Left colon (tissue), 2 donors: ENCODE measurements around the gene VSTM1. TPM values are rescaled to one million over a fixed set of nuclear protein-coding genes. Genes with fewer than 3 reads are reported as not detected.
"Not testable (repeated sequence)": the region's sequence is repeated elsewhere in the genome, so short reads cannot be mapped to it uniquely, and the experiment has no call there.

Experiments
- ATAC-seq: fragments of 200-7000 bp; cut with Tn5 transposase; one replicate; pipeline ENCODE4 v1.9.1; 2020; ENCODE audit warnings: mild to moderate bottlenecking, moderate library complexity
- DNase-seq, 2 donors: peaks; one replicate each; pipeline ENCODE4 v3.0.0-alpha.2; 2020
- intact Hi-C, 2 donors: fragments of 100-400 bp; cut with DNase I in 1 of 2; cut with micrococcal nuclease in 1 of 2; formaldehyde crosslinking; loops; one replicate each; pipeline versions ENCODE4 v1.11.2 to v1.14.0; 2022; cut with DNase I, micrococcal nuclease
- total RNA-seq, 2 donors: library from RNA; stranded (reverse); fragmentation: NEBNext Ultra II Directional; extraction: Animal tissue kit (Norgen Biotek cat#: 25700); gene quantifications; one replicate each; pipeline ENCODE4 v1.2.1, GENCODE V29; 2021
- donor health status: DM: no; HTN: no; CAD: no.
- donor health status: DM: yes; HTN: yes; CAD: no.

The VSTM1 gene
- total RNA-seq, 2 donors from 2014 or later, result not detected

- DNase-seq (no peak), ATAC-seq (no peak)
- intact Hi-C loops, result no loop called here
These were observed 17.3 kb upstream of the VSTM1 start, which contains the start of gene TARM1 for GRCh38 chr19:54081032-54081431. TSS of gene TARM1 (minus strand) at chr19:54081365. CDS start at chr19:54081340, 25 bp downstream.

- no peak for ATAC-seq
- intact Hi-C loops, result no loop called here
- no peak for DNase-seq
These were observed 13.6 kb upstream of the VSTM1 start for GRCh38 chr19:54077334-54077733.

- DNase-seq (no peak), ATAC-seq (no peak)
- intact Hi-C loops, result no loop called here
These were observed 11.2 kb upstream of the VSTM1 start for GRCh38 chr19:54074851-54075250.

- intact Hi-C loops, result no loop called here
- DNase-seq (no peak), ATAC-seq (no peak)
These were observed 10.1 kb upstream of the VSTM1 start for GRCh38 chr19:54073829-54074228.

- intact Hi-C loops, result no loop called here
- ATAC-seq, result no peak
These were observed 5.8 kb upstream of the VSTM1 start for GRCh38 chr19:54069470-54069869.

GRCh38 chr19:54062643-54063042 is 1.1 kb downstream of the VSTM1 start:
- no peak for ATAC-seq
- DNase-seq, result no peak

More at GRCh38 chr19:54069470-54069869, 5.8 kb upstream of the VSTM1 start:
- DNase-seq, result no peak

GRCh38 chr19:54047616-54048015 is 16.1 kb downstream of the VSTM1 start:
- intact Hi-C loops, result no loop called here
- DNase-seq (no peak), ATAC-seq (no peak)

More at GRCh38 chr19:54062643-54063042, 1.1 kb downstream of the VSTM1 start:
- intact Hi-C loops, result no loop called here

- ATAC-seq, result no peak
- intact Hi-C loops, result no loop called here
- DNase-seq, result no peak
These were observed 17.9 kb downstream of the VSTM1 start for GRCh38 chr19:54045771-54046170.

- ATAC-seq (no peak), DNase-seq (no peak)
- intact Hi-C loops, result no loop called here
These were observed 20.7 kb downstream of the VSTM1 start for GRCh38 chr19:54042989-54043388.

GRCh38 chr19:54041969-54042606 is 21.6 kb downstream of the VSTM1 start:
- ATAC-seq, result no peak
- no peak for DNase-seq
- intact Hi-C loops, result no loop called here

- DNase-seq, result no peak
- intact Hi-C loops, result no loop called here
- no peak for ATAC-seq
These were observed 23.7 kb downstream of the VSTM1 start for GRCh38 chr19:54040003-54040402.

- ATAC-seq, intact Hi-C loops, DNase-seq: not testable (repeated sequence)
These were observed 27.2 kb downstream of the VSTM1 start for GRCh38 chr19:54036542-54036941.

GRCh38 chr19:54035215-54036178 is 28.2 kb downstream of the VSTM1 start:
- ATAC-seq (no peak), DNase-seq (no peak)
- intact Hi-C loops, result no loop called here

GRCh38 chr19:54030895-54031586 is 32.7 kb downstream of the VSTM1 start:
- intact Hi-C loops, result no loop called here
- ATAC-seq (no peak), DNase-seq (no peak)

- peak; percentile 62 for ATAC-seq
- intact Hi-C loops, result loop anchor here in 1 of 2 donors (10.0 kb wide), 1 partner anchor 125 kb away; the partner anchor contains the start of gene CACNG7
- peak; percentile 27 to 67 for DNase-seq
These were observed 33.7 kb downstream of the VSTM1 start for GRCh38 chr19:54029930-54030490.

- intact Hi-C loops, result loop anchor here in 1 of 2 donors (10.0 kb wide), 1 partner anchor 124 kb away; the partner anchor contains the start of gene CACNG7
- no peak for DNase-seq
- ATAC-seq, result no peak
These were observed 34.4 kb downstream of the VSTM1 start for GRCh38 chr19:54029301-54029700.

- no peak for ATAC-seq
- no peak for DNase-seq
- intact Hi-C loops, result loop anchor here in 1 of 2 donors (10.0 kb wide), 1 partner anchor 122 kb away; the partner anchor contains the start of gene CACNG7
These were observed 37.0 kb downstream of the VSTM1 start for GRCh38 chr19:54026656-54027055.

GRCh38 chr19:54024660-54025059 is 39.0 kb downstream of the VSTM1 start:
- DNase-seq (no peak), ATAC-seq (peak; percentile 9)
- intact Hi-C loops, result loop anchor here in 1 of 2 donors (5.0 to 10.0 kb wide), 2 partner anchors 120 to 182 kb away; partner anchors contain the start of gene CACNG7
